ENCODE results near the gene TEX38. TPM values are rescaled to one million over a fixed set of nuclear protein-coding genes. Genes with fewer than 3 reads are reported as not detected.
"Not testable (repeated sequence)": the region's sequence is repeated elsewhere in the genome, so short reads cannot be mapped to it uniquely, and the experiment has no call there.

Gene TEX38
- total and polyA plus RNA-seq, 4 donors, result not detected

- Histone ChIP-seq H3K36me3 (ENCODE audit: control insufficient read depth in 4 of 4, insufficient read depth in 3 of 4, low read depth in 1 of 4, low read length in 3 of 4) (peaks cover 0 to 30% (median 26%) of the 10 kb centered on the region in 4 donors), H3K9me3 (ENCODE audit: control insufficient read depth in 4 of 4, low read length in 3 of 4) (no peaks in the 10 kb centered on the region), H3K4me1 (ENCODE audit: control insufficient read depth in 4 of 4, insufficient read depth in 4 of 4, low read length in 3 of 4) (no peaks in the 10 kb centered on the region), H3K9ac (ENCODE audit: low read depth in 1 of 2, low read length in 2 of 2) (no peak overlapping the region), H3K27me3 (ENCODE audit: control insufficient read depth in 4 of 4, insufficient read depth in 4 of 4, low read length in 3 of 4) (no peaks in the 10 kb centered on the region), H3K27ac (ENCODE audit: low read depth in 1 of 2, low read length in 2 of 2) (no peak overlapping the region), H3K4me3 (ENCODE audit: low read depth in 1 of 3, low read length in 3 of 3) (no peak overlapping the region)
- no peak for DNase-seq (ENCODE audit: low spot score)
- WGBS, result 98% methylated on average over 3 of the region's 3 CpGs
- no peak for TF ChIP-seq FOXA2 (IDR thresholded peaks at IDR 0.05)
- TF ChIP-seq RAD21 (IDR thresholded peaks at IDR 0.05), result no peak
- no peak for TF ChIP-seq SP1 (IDR thresholded peaks at IDR 0.05)
- no peak for TF ChIP-seq HNF4A (conservative IDR thresholded peaks at IDR 0.05)
- TF ChIP-seq ATF3 (IDR thresholded peaks at IDR 0.05), result no peak
- TF ChIP-seq REST (IDR thresholded peaks at IDR 0.05), result no peak
- TF ChIP-seq YY1 (IDR thresholded peaks at IDR 0.05), result no peak
Measured at GRCh38 chr1:46650491-46650890, 21.2 kb upstream of the TEX38 start.

GRCh38 chr1:46651152-46651551 is 20.5 kb upstream of the TEX38 start:
- H3K27me3 ChIP-seq (ENCODE audit: control insufficient read depth in 4 of 4, insufficient read depth in 4 of 4, low read length in 3 of 4); H3K9me3 ChIP-seq (ENCODE audit: control insufficient read depth in 4 of 4, low read length in 3 of 4); DNase-seq (ENCODE audit: low spot score); H3K4me3 ChIP-seq (ENCODE audit: low read depth in 1 of 3, low read length in 3 of 3); H3K4me1 ChIP-seq (ENCODE audit: control insufficient read depth in 4 of 4, insufficient read depth in 4 of 4, low read length in 3 of 4); H3K9ac ChIP-seq (ENCODE audit: low read depth in 1 of 2, low read length in 2 of 2); H3K27ac ChIP-seq (ENCODE audit: low read depth in 1 of 2, low read length in 2 of 2): not testable (repeated sequence)
- peaks cover 0 to 35% (median 31%) of the 10 kb centered on the region in 4 donors for H3K36me3 ChIP-seq (ENCODE audit: control insufficient read depth in 4 of 4, insufficient read depth in 3 of 4, low read depth in 1 of 4, low read length in 3 of 4)
- WGBS, result 94% methylated on average over 3 of the region's 3 CpGs

- 75% methylated on average over 6 of the region's 6 CpGs for WGBS
- H3K9me3 ChIP-seq (ENCODE audit: control insufficient read depth in 4 of 4, low read length in 3 of 4), result no peaks in the 10 kb centered on the region
- H3K9ac ChIP-seq (ENCODE audit: low read depth in 1 of 2, low read length in 2 of 2), result no peak overlapping the region
- no peak overlapping the region for H3K27ac ChIP-seq (ENCODE audit: low read depth in 1 of 2, low read length in 2 of 2)
- H3K36me3 ChIP-seq (ENCODE audit: control insufficient read depth in 4 of 4, insufficient read depth in 3 of 4, low read depth in 1 of 4, low read length in 3 of 4), result peaks cover 0 to 42% (median 35%) of the 10 kb centered on the region in 4 donors
- H3K27me3 ChIP-seq (ENCODE audit: control insufficient read depth in 4 of 4, insufficient read depth in 4 of 4, low read length in 3 of 4), result no peaks in the 10 kb centered on the region
- H3K4me3 ChIP-seq (ENCODE audit: low read depth in 1 of 3, low read length in 3 of 3), result no peak overlapping the region
- no peak for DNase-seq (ENCODE audit: low spot score)
- H3K4me1 ChIP-seq (ENCODE audit: control insufficient read depth in 4 of 4, insufficient read depth in 4 of 4, low read length in 3 of 4), result no peaks in the 10 kb centered on the region
- TF ChIP-seq MAX (IDR thresholded peaks at IDR 0.05), result no peak
- no peak for TF ChIP-seq RAD21 (IDR thresholded peaks at IDR 0.05)
- no peak for TF ChIP-seq FOXA1 (IDR thresholded peaks at IDR 0.05)
- TF ChIP-seq TAF1 (conservative IDR thresholded peaks at IDR 0.05), result no peak
- no peak for TF ChIP-seq JUND (IDR thresholded peaks at IDR 0.05)
- TF ChIP-seq CTCF (IDR thresholded peaks at IDR 0.05; ENCODE audit: low read depth, low read length, missing input control), result no peak
- TF ChIP-seq SP1 (IDR thresholded peaks at IDR 0.05), result no peak
- no peak for TF ChIP-seq NR2F2 (IDR thresholded peaks at IDR 0.05)
- TF ChIP-seq FOXA2 (IDR thresholded peaks at IDR 0.05), result no peak
- no peak for TF ChIP-seq ZBTB33 (IDR thresholded peaks at IDR 0.05)
- TF ChIP-seq GABPA (IDR thresholded peaks at IDR 0.05 in 1 of 2, conservative IDR thresholded peaks at IDR 0.05 in 1 of 2), result no peak
- no peak for TF ChIP-seq YY1 (IDR thresholded peaks at IDR 0.05)
- TF ChIP-seq HNF4A (conservative IDR thresholded peaks at IDR 0.05), result no peak
- TF ChIP-seq EGR1 (IDR thresholded peaks at IDR 0.05; ENCODE audit: low read depth in 2 of 2), result no peak
- no peak for TF ChIP-seq RXRA (IDR thresholded peaks at IDR 0.05)
Measured at GRCh38 chr1:46652321-46653100, 19.1 kb upstream of the TEX38 start.
